HepG2 (cell line): Measurements from ENCODE around the gene FGGY. TPM values are rescaled to one million over a fixed set of nuclear protein-coding genes. Genes with fewer than 3 reads are reported as not detected.

Experiments
- CEBPZ ChIP-seq: IDR thresholded peaks from 2 replicates; pipeline ENCODE4 v1.6.1; 2012; ENCODE audit warnings: low read length, improper control_type of control experiment
- CREBL2 ChIP-seq: sonication (generic); formaldehyde crosslinking; IDR thresholded peaks from 2 replicates; pipeline ENCODE4 v1.8.1; 2023; ENCODE audit warnings: missing genetic modification reagents, mild to moderate bottlenecking, borderline replicate concordance
- ELF1 ChIP-seq: sonication (generic); formaldehyde crosslinking; IDR thresholded peaks from 2 replicates; pipeline ENCODE4 v1.4.0; 2020; ENCODE audit warnings: missing genetic modification reagents
- POGK ChIP-seq: sonication (generic); formaldehyde crosslinking; conservative IDR thresholded peaks from 2 replicates; pipeline ENCODE4 v1.8.0; 2022; ENCODE audit warnings: mild to moderate bottlenecking, moderate library complexity, missing genetic modification reagents
- REST ChIP-seq, 2 experiments: IDR thresholded peaks; 2 replicates each; pipeline ENCODE4 v1.6.1; 2011 to 2012; ENCODE audit warnings: low read length in 2 of 2, borderline replicate concordance in 1 of 2, low read depth in 1 of 2, mild to moderate bottlenecking in 1 of 2, moderate library complexity in 1 of 2
- SIX4 ChIP-seq: sonication (generic); formaldehyde crosslinking; IDR thresholded peaks from 2 replicates; pipeline ENCODE4 v1.4.0; 2020; ENCODE audit warnings: missing genetic modification reagents
- ZNF264 ChIP-seq: sonication (generic); formaldehyde crosslinking; IDR thresholded peaks from 2 replicates; pipeline ENCODE4 v1.4.0; 2020; ENCODE audit warnings: missing genetic modification reagents
- ZNF432 ChIP-seq: sonication (generic); formaldehyde crosslinking; IDR thresholded peaks from 2 replicates; pipeline ENCODE4 v1.5.0; 2020; ENCODE audit warnings: missing genetic modification reagents, mild to moderate bottlenecking, borderline replicate concordance
- ZNF550 ChIP-seq: sonication (generic); formaldehyde crosslinking; IDR thresholded peaks from 2 replicates; pipeline ENCODE4 v1.4.0; 2020; ENCODE audit warnings: mild to moderate bottlenecking, missing genetic modification reagents, borderline replicate concordance
- ZNF687 ChIP-seq: sonication (generic); formaldehyde crosslinking; IDR thresholded peaks from 2 replicates; pipeline ENCODE4 v1.5.1; 2020; ENCODE audit warnings: mild to moderate bottlenecking, missing genetic modification reagents, moderate library complexity
- ZNF800 ChIP-seq: sonication (generic); formaldehyde crosslinking; IDR thresholded peaks from 2 replicates; pipeline ENCODE4 v1.4.0; 2020; ENCODE audit warnings: missing genetic modification reagents
- ZNF883 ChIP-seq: sonication (generic); formaldehyde crosslinking; IDR thresholded peaks from 2 replicates; pipeline ENCODE4 v1.5.1; 2020; ENCODE audit warnings: mild to moderate bottlenecking, missing genetic modification reagents; ENCODE audit errors: not compliant biosample characterization
- polyA plus RNA-seq, 8 experiments: library from polyadenylated mRNA; depleted of rRNA in 3 of 8; stranded (reverse) in 7 of 8; unstranded in 1 of 8; fragments of >200 nt; fragmentation: Illumina TruSeq in 4 of 8; extraction: Trizol in 4 of 8; gene quantifications; 2 replicates each; pipeline versions ENCODE4 v1.2.1 to v1.2.3, GENCODE V29; 2011 to 2016; ENCODE audit warnings: low read depth in 4 of 8, missing spikeins in 1 of 8, mixed read lengths in 1 of 8; ENCODE audit not compliant: insufficient read depth in 1 of 8
- total RNA-seq, 5 experiments: library from RNA; depleted of rRNA; stranded (reverse); fragments of >200 nt; fragmentation: Illumina TruSeq; extraction: Trizol; gene quantifications; 2 replicates each; pipeline ENCODE4 v1.2.3, GENCODE V29; 2016; ENCODE audit warnings: low read depth in 1 of 5

FGGY gene
- total and polyA plus RNA-seq, 2 of the 13 experiments (the other 11 are each of a cell fraction or from before 2014, with no cell fraction given) = 15.7 to 27.5 TPM

- TF ChIP-seq ZNF432 (CRISPR knock-in tag) (no peak), ZNF550 (CRISPR knock-in tag) (no peak), ZNF883 (CRISPR knock-in tag) (no peak), CEBPZ (no peak), REST (IDR thresholded peaks at IDR 0.05; ENCODE audit: borderline replicate concordance in 1 of 2, low read depth in 1 of 2, low read length in 2 of 2) (no peak), ZNF687 (peak; percentile 51), ZNF264 (CRISPR knock-in tag) (no peak), ZNF800 (CRISPR knock-in tag) (no peak), ELF1 (CRISPR knock-in tag) (no peak), CREBL2 (CRISPR knock-in tag) (no peak; the same call in 1 of the 2 replicates), POGK (no peak), SIX4 (CRISPR knock-in tag) (no peak)
Measured at GRCh38 chr1:59759156-59759925, 462.4 kb downstream of the FGGY start (continued).
